ENCODE results near the gene HARBI1.

DNA sequence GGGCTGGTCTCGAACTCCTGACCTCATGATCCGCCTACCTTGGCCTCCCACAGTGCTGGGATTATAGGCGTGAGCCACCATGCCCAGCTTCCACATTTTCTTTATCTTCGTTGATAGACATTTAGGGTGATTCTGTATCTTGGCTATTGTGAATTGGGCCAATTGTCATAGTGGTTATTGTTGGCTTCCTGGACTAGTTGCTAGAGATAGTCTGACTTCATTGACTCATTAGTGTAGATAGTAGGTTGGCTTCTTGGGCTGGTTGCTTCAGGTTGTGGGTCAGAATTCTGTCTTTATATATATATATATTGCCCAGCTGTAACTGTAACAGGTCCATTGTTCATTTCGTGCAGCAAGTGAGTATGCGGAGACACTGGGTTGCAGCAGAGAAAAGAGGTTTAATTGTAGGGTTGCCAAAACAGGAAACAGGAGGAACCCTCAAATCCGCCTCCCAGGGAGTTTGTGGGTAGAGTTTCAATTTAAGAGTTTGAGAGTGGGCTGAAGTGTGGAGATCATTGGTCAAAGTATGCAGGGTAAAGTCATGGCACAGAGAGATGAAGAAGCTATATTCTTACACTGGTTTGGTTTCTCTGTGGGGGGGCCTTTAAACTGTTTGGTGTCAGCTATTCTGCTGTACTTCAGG lies 22.3 kb upstream of the HARBI1 start:
- TF ChIP-seq CTCF (IDR thresholded peaks at IDR 0.05 in 2 of 3, conservative IDR thresholded peaks at IDR 0.05 in 1 of 3; ENCODE audit: control insufficient read depth in 2 of 3, extremely low read depth in 1 of 3, insufficient read depth in 1 of 3, low read depth in 3 of 3, low read length in 3 of 3), result no peak
- TF ChIP-seq HDGF (IDR thresholded peaks at IDR 0.05), result no peak
- TF ChIP-seq POLR2A (IDR thresholded peaks at IDR 0.05; ENCODE audit: low read depth, low read length), result no peak
- TF ChIP-seq ZNF274 (IDR thresholded peaks at IDR 0.05; ENCODE audit: insufficient read depth, insufficient read length), result no peak
- no peak for TF ChIP-seq MYC (IDR thresholded peaks at IDR 0.05; ENCODE audit: insufficient read depth, insufficient read length, insufficient replicate concordance, low read length, severe bottlenecking)
- no peak for TF ChIP-seq ESRRA (IDR thresholded peaks at IDR 0.05; ENCODE audit: low read length)
- no peak for TF ChIP-seq DPF2 (IDR thresholded peaks at IDR 0.05)
- TF ChIP-seq POLR2AphosphoS5 (IDR thresholded peaks at IDR 0.05; ENCODE audit: low read length), result no peak
- no peak for TF ChIP-seq NFIC (IDR thresholded peaks at IDR 0.05; ENCODE audit: low read depth, low read length)
- no peak for TF ChIP-seq ZNF384 (IDR thresholded peaks at IDR 0.05; ENCODE audit: borderline replicate concordance, low read depth, low read length)
- no peak for TF ChIP-seq RB1 (IDR thresholded peaks at IDR 0.05; ENCODE audit: borderline replicate concordance)
- TF ChIP-seq SUPT20H (IDR thresholded peaks at IDR 0.05; ENCODE audit: borderline replicate concordance, control insufficient read depth, low read depth, low read length), result no peak
